SKM-1 (cell line): Measurements from ENCODE around the gene SYT17.
"Not testable (repeated sequence)": the region's sequence is repeated elsewhere in the genome, so short reads cannot be mapped to it uniquely, and the experiment has no call there.

ENCODE experiments used
- DNase-seq: peaks from one replicate; lab custom pipeline; 2025; ENCODE audit not compliant: unreplicated experiment; lab: John Stamatoyannopoulos, UW

SYT17 gene

DNA sequence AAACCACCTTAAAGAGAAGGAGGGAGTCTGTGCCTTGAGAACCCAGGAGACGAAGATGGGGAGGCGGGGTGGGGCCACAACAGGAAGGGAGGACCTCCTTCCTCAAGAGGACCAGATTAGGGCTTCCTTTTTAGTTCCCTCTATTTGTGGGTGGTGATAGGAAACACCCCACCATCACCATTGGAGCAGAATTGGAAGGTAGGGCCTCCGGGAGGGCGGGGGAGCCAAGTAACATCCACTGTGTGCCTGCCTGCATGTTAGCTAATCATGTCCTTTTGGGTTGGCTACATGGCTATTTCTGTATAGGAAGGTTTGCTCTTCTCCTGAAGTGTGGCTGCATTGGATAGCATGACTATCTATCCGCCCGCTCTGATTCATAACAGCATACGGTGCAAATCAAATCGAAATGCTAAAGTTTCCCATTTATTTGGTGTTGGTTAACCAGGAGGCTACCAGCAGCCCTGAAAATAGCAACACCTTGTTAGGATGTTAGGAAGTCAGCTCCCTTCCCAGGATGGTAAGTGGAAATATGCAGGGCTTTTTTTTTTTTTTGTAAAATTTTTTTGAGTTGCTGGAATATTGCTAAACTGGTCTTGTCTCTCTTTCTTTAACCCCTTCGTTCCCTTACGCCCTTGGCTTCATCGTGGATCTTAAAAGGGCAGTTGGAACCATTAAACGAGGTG, 4.2 kb downstream of the SYT17 start:
- no peak for DNase-seq

GRCh38 chr16:19173059-19173458, 5.0 kb downstream of the SYT17 start:
- no peak for DNase-seq

GRCh38 chr16:19173649-19174383, 5.8 kb downstream of the SYT17 start:
- DNase-seq, result no peak

DNA sequence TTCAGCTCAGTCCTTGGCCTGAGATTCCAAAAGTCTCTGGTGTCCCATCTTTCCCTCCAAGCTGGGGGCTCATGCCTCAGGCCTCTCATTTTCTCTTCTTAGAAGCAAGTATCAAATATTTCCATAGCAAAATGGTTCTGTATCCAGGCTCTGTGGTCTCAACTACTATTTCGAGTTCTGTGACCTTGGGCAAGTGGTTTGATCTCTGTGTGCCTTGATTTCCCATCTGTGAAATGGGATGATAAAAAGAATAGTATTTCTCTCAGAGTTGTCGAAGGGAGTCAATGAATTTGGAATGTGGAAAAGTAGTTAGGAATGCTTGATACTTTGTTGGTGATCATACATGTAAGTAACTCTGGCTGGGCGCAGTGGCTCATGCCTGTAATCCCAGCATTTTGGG, 6.4 kb downstream of the SYT17 start:
- no peak for DNase-seq

DNA sequence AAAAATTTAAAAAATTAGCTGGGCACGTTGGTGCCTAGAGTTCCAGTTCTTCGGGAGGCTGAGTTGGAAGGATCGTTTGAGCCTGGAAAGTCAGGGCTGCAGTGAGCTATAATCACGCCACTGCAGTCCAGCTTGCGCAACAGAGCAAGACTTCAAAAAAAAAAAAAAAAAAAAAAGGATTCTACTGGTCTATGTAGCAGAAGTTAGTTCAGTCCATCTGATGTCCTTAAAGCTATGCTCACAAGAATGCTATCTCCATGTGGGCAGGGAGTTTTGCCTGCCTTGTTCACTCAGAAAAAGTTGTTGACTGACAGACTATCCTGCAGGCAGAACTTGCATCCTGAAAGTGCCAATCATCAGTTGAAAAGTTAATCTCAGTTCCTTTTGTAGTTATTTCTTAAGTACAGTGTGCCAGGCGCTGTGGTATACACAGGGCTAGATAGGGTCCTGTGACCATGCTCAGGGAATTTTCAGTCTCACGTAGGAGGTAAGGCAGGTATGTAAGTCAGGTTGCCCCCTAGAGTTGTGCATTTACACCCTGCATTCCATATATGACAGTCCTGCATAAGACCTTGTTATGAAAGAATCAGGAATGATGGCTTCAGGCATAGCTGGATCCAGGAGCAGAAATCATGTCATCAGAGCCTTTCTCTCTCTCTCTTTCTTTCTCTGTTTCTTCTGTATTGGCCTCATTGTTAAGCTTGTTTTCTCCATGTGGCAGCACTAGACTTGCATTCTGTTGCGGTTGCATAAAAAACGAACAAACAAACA, 7.6 kb downstream of the SYT17 start:
- DNase-seq, result no peak

DNA sequence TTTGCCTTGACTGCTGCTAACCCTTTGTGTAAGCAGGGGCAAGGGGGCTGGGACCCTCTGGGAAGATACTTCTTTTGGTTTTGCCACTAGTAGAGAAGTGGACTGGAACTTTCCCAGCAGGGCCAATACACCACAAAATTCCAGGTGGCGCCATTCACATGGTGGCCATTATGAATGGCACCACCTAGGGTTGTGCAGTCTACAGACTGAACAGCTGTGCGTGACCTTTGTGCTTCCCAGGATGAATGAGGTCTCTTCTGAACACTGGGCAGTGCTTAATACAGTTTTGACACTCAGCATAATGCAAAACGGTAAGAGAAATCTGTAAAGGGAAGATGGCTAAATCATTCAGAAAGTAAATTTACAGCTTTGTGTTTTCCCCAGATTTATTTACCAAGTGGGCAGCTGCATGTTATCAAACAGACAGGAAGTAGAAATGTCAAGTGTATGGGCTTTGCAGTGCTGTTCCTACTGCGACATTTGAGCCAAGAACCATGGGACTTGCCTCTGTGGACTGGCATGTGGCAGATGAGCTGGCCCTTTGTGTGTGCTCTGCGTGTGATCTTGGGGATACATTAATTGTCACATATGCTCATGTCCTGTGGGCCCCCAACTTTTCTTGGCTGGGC, 9.2 kb downstream of the SYT17 start:
- DNase-seq, result no peak

- DNase-seq, result peak; percentile 57
These were observed 11.8 kb downstream of the SYT17 start for GRCh38 chr16:19179546-19180490.

- DNase-seq, result no peak
These were observed 12.7 kb downstream of the SYT17 start for GRCh38 chr16:19180741-19181140.

DNA sequence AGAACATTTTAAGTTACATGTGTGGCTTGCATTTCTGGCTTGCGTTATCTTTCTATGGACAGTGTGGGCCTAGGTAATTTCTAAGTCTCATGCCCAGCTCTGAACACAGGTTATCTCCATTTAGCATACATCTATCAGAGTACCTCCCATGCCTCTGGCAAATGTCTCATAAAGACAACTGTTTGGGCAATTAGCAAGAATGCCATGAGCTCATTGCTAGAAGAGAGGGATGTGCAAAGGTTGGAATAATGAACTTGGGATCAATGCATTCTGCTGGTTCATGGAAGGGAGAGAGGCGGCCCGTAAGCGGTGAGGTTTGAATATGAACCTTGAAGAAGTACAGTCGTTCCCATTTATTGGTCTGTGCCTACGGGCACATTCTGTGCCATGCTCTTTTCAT, 14.4 kb downstream of the SYT17 start:
- no peak for DNase-seq

DNA sequence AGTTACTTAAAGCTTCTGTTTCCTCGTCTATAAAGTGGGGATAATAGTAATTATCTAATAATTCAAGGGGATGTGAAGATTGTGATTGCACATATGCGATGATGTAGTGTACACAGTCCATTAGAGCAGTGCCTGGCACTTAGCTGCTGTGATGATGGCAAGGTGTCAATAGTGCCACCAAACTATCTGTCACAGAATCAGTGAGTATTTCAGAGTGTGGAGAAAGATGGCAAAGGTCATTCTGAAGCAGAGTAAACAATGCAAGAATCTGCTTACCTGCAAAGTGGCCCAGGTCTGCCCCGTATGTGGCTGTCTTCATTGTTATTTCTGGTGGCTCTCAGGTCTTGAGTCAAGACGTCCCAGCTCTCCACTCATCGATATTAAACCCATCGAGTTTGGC, 15.1 kb downstream of the SYT17 start:
- DNase-seq, result no peak

DNA sequence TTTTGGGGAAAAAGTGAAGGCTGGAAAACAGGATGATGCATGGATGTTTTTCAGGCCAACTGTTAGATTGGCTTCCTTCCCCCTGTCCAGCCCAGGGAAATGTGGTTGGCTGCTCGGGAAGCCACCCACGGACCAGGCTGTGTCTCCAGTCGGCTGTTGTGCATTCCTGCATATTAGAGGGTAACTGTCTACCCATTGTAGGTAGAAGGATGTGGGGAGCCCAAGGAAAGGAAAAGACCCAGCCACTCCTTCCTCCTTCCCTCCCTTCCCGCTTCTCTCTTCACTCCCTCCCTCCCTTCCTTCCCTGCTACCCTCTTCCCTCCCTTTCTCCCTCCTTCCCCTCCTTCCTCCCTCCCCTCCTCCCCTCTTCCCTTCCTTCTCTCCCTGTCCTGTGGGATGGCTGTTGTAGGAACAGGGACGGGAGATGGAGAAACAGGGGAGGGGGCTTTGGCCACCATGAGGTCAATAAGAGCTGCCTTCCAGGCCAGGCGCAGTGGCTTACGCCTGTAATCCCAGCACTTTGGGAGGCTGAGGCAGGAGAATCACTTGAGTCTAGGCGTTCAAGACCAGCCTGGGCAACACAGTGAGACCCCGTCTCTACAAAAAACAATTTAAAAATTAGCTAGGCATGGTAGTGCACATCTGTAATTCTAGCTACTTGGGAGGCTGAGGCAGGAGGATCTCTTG, 16.9 kb downstream of the SYT17 start:
- no peak for DNase-seq

GRCh38 chr16:19185510-19185851, 17.4 kb downstream of the SYT17 start:
- DNase-seq, result no peak

- no peak for DNase-seq
These were observed 18.4 kb downstream of the SYT17 start for GRCh38 chr16:19186408-19186807.

GRCh38 chr16:19187961-19188360, 19.9 kb downstream of the SYT17 start:
- not testable (repeated sequence) for DNase-seq

- no peak for DNase-seq
These were observed 20.4 kb downstream of the SYT17 start for GRCh38 chr16:19188406-19188805.

DNA sequence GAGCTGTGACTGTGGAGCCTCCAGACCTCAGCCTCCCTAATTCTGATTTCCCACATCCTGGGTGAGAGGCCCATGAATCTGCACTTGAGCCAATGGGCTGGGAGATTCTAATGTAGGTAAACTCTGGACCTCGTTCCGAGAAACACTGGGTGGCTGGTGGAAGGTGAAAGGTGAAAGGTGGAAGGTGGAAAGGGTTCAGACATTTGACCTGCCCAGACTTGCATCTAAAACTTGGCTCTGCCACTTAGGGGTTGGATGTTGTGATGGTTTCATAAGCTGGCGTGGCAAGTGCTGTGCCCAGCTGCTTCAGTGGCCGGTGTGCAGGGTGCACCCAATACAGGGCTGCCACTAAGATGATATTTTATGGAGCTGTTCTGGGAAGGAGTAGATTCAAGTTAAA, 24.8 kb downstream of the SYT17 start:
- DNase-seq, result no peak

- DNase-seq, result no peak
These were observed 28.8 kb downstream of the SYT17 start for GRCh38 chr16:19196871-19197270.

- DNase-seq, result no peak
These were observed 35.4 kb downstream of the SYT17 start for GRCh38 chr16:19203374-19203966.

- DNase-seq, result peak; percentile 55
These were observed 42.4 kb downstream of the SYT17 start for GRCh38 chr16:19210280-19210924.
